GM13977 (cell line): ENCODE results near the gene GOLGA6A.
"Not testable (repeated sequence)": the region's sequence is repeated elsewhere in the genome, so short reads cannot be mapped to it uniquely, and the experiment has no call there.

Experiments
- DNase-seq: peaks from one replicate; pipeline ENCODE4 v3.0.0; 2012; ENCODE audit warnings: low spot score
- in situ Hi-C: fragments of 300-500 bp; cut with MboI; formaldehyde crosslinking; loops from one replicate; pipeline ENCODE4 v1.12.0; 2022; ENCODE audit warnings: low sequenced_read_pairs, low pct_unique_long_range_greater_than_20kb, mixed read lengths, inconsistent platforms; ENCODE audit not compliant: unreplicated experiment
- TF ChIP-seq, protein P1 (sequence below): IDR thresholded peaks from 2 replicates; pipeline ENCODE4 v1.5.1; 2012; ENCODE audit warnings: mild to moderate bottlenecking, control low read depth; ENCODE audit not compliant: insufficient read depth; ENCODE audit errors: extremely low read depth, missing control alignments

GOLGA6A gene, protein sequence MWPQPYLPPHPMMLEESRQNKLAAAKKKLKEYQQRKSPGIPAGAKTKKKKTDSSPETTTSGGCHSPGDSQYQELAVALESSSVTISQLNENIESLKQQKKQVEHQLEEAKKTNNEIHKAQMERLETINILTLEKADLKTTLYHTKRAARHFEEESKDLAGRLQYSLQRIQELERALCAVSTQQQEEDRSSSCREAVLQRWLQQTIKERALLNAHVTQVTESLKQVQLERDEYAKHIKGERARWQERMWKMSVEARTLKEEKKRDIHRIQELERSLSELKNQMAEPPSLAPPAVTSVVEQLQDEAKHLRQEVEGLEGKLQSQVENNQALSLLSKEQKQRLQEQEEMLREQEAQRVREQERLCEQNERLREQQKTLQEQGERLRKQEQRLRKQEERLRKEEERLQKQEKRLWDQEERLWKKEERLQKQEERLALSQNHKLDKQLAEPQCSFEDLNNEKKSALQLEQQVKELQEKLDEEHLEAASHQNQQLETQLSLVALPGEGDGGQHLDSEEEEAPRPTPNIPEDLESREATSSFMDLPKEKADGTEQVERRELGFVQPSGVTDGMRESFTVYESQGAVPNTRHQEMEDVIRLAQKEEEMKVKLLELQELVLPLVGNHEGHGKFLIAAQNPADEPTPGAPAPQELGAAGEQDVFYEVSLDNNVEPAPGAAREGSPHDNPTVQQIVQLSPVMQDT

GRCh38 chr15:74082450-74082849 is at the start of gene GOLGA6A:
GOLGA6A (minus strand) TSS chr15:74082550; CDS start chr15:74082509, 41 bp downstream.
- in situ Hi-C loops, DNase-seq: not testable (repeated sequence)

- in situ Hi-C loops: loop anchor here (5.0 kb wide), 1 partner anchor 175 kb away; no protein-coding TSS in a partner anchor
- TF ChIP-seq, protein P1, sequence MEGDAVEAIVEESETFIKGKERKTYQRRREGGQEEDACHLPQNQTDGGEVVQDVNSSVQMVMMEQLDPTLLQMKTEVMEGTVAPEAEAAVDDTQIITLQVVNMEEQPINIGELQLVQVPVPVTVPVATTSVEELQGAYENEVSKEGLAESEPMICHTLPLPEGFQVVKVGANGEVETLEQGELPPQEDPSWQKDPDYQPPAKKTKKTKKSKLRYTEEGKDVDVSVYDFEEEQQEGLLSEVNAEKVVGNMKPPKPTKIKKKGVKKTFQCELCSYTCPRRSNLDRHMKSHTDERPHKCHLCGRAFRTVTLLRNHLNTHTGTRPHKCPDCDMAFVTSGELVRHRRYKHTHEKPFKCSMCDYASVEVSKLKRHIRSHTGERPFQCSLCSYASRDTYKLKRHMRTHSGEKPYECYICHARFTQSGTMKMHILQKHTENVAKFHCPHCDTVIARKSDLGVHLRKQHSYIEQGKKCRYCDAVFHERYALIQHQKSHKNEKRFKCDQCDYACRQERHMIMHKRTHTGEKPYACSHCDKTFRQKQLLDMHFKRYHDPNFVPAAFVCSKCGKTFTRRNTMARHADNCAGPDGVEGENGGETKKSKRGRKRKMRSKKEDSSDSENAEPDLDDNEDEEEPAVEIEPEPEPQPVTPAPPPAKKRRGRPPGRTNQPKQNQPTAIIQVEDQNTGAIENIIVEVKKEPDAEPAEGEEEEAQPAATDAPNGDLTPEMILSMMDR: no peak
- peak; percentile 23 for DNase-seq
Measured at GRCh38 chr15:74131628-74132413, 49.5 kb upstream of the GOLGA6A start.

DNA sequence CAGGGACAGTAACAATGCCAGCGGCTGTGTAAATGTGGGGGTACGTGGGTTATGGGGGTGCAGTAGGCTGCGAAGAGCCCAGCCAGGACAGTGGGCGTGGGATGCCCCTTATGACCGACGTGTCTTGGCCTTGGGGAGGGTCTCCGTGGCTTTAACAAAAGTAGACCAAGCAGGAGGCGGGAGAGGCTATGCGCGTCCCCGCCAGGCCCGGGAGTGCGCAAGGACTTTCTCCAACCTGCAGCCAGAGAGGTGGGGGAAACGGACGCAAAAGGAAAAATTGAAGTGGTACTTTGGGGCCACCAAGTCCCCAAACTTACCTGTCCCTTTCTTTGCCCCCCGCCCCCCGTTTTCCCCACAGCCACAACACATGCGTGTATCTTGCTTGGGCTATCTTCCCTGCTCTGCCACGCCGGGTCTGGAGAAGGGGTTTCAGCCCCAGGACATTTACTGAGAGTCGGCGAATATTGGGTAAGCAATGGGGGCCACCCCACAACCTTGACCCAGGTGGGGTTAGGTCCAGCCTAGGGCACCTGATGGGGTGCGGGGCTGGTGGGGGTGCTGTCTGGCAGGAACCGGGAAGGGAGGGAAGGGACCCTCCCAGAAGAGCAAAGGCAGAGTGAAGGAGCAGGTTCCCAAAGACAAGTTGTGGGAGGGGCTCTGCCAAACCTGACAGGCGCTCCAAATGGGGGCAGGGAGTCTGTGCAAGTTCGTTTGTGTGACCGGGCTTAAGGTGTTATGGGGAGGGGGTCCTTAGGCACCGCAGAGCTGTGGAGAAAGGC is 48.7 kb upstream of the GOLGA6A start:
- TF ChIP-seq, protein P1: no peak
- in situ Hi-C loops: loop anchor here (5.0 kb wide), 1 partner anchor 176 kb away; no protein-coding TSS in a partner anchor
- no peak for DNase-seq

DNA sequence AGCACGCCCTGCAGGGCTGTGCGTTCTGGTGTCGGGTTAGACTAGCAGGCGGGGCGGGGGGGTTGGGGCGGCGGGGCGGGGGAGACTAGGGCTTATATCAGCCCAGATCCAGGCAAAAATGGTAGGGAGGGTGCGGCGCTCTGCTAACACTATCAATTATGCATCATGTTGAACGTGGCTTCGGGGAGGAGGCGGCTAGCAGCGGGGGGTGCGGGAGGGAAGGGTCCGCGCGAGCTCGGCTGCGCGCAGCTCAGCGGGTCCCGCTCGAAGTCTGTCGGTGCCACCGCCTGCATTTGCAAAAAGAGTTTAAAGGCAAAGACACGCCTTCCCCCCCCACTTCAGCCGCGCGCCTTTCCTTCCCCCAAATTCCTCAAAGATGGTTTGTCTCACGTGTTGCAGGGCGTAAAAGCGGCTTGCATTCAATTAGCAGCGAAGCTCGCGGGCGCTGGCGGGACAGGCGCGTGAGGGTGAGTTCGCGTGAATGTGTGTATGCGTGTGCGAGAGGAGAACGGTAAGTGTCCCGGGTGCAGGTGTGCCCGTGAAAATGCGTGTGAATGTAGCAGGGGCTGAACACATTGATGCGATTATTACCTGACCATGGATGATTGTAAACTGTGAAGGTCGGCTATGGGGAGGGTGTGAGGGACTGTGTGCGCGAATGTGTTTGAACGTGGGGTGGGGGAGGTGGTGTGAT is 48.0 kb upstream of the GOLGA6A start, which contains the start of gene ISLR2:
Gene ISLR2 (plus strand): TSS at position 432 of the 694 bp plus-strand sequence. CDS start 2,169 bp downstream, outside the sequence.
- DNase-seq: no peak
- TF ChIP-seq, protein P1: no peak
- in situ Hi-C loops: loop anchor here (5.0 kb wide), 1 partner anchor 177 kb away; no protein-coding TSS in a partner anchor

- DNase-seq: peak; percentile 36
- TF ChIP-seq, protein P1: no peak
- in situ Hi-C loops: loop anchor here (5.0 kb wide), 1 partner anchor 178 kb away; no protein-coding TSS in a partner anchor
Measured at GRCh38 chr15:74129586-74130154, 47.3 kb upstream of the GOLGA6A start.
